NT2/D1 (cell line): ENCODE data around the gene SEC24D.

Experiments used
- SUZ12 ChIP-seq: IDR thresholded peaks from 2 replicates; pipeline ENCODE4 v1.6.1; 2011; ENCODE audit not compliant: insufficient read length, insufficient read depth; ENCODE audit errors: extremely low read depth
- YY1 ChIP-seq: IDR thresholded peaks from 2 replicates; pipeline ENCODE4 v1.6.1; 2011; ENCODE audit not compliant: insufficient read length, insufficient read depth

GRCh38 chr4:118883861-118884260 is 47.9 kb upstream of the SEC24D start:
- TF ChIP-seq YY1, result no peak
- TF ChIP-seq SUZ12, result no peak
